ENCODE results near the gene MAML1. TPM values are rescaled to one million over a fixed set of nuclear protein-coding genes. Genes with fewer than 3 reads are reported as not detected.

Gene MAML1
- total RNA-seq, 2 experiments from 2014 or later = 20.3 to 22.2 TPM

DNA sequence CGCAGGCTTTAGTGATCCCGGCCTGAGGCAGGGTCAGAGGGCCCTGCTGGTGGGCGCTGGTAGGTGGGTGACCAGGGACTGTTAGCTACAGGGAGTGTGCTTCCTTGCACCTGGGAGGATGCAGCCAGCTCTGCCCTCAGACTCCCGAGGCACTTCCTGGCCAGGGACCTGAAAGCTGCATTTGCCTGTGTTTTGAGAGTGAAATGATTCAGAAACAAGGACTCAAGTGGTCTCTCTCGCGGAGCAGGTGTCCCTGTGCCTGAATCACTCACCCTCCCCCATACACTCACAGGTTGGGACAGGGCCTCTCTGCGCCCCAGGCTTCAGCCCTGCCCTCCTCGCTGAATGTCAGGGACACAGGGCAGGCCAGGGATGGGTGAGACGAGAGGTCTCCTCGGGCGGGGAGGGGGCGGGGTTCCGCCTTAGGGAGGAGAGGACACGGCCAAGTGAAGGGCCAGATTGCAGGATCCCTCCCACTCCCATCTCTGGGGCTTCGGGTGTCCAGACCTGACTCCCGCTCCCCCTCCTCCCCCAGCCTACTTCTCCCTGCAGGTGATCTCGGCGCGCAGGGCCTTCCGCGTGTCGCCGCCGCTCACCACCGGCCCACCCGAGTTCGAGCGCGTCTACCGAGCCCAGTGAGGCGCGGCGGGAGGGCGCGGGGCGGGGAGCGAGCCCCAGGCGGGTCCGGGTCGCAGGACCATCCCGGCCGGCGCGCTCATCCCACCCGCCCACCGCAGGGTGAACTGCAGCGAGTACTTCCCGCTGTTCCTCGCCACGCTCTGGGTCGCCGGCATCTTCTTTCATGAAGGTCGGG is 62.6 kb downstream of the MAML1 start:
- peaks cover 25% of the 10 kb centered on the region for H3K4me1 Mint-ChIP-seq (ENCODE audit: low read depth)
- peak; percentile 30 for DNase-seq
- H3K4me3 Mint-ChIP-seq = peak overlapping the region; percentile 60
- H3K27ac Mint-ChIP-seq = no peak overlapping the region
- POLR2A ChIA-PET = interaction anchor here (1.2 to 2.4 kb wide), 4 partner anchors 11 to 32 kb away, joined by 4 to 8 read pairs (median 6); partner anchors contain the start of genes MGAT4B and SQSTM1
- peaks cover 17% of the 10 kb centered on the region for H3K36me3 Mint-ChIP-seq
- H3K9me3 Mint-ChIP-seq = no peaks in the 10 kb centered on the region
- intact Hi-C loops (cut with micrococcal nuclease) = loop anchor here (10.0 kb wide), 1 partner anchor 240 kb away; the partner anchor contains the start of gene RUFY1
- CTCF ChIA-PET = interaction anchor here (0.6 to 5.2 kb wide), 10 partner anchors 9 to 115 kb away, joined by 3 to 46 read pairs (median 3); no protein-coding TSS in a partner anchor
- no peaks in the 10 kb centered on the region for H3K27me3 Mint-ChIP-seq

DNA sequence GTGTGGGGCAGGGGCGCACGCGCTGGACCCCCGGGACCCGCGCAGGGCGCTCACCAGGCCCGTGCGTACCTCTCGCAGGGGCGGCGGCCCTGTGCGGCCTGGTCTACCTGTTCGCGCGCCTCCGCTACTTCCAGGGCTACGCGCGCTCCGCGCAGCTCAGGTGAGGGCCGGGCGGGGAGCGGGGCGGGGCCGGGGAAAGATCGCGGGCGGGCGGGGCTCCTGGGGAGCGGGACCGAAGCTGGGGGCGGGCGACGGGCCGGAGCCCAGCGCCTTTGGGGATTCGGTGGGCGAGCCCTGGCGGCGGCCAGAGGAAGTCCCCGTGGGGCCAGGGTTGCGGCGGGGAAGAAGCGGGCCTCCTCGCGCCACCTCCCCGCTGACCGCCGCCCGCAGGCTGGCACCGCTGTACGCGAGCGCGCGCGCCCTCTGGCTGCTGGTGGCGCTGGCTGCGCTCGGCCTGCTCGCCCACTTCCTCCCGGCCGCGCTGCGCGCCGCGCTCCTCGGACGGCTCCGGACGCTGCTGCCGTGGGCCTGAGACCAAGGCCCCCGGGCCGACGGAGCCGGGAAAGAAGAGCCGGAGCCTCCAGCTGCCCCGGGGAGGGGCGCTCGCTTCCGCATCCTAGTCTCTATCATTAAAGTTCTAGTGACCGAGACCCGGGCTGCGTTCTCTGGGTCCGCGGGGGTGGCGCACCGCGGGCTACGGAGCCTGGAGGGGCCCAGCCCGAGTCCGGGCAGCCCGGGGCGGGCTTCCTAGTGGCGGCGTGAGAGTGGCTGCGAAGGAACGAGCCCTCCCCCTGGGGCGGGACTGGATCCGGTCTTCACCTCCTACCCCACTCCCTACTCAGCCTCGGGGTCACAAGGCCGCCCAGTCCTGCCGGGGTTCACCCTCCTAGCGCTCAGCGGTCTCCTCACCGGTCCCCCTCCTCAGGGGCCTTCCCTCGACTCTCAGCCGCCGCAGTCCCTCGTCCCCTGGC is 63.5 kb downstream of the MAML1 start:
- intact Hi-C loops (cut with micrococcal nuclease) = loop anchor here (1.0 to 10.0 kb wide), 3 partner anchors 33 to 241 kb away; partner anchors contain the start of genes MAML1 and RUFY1
- H3K36me3 Mint-ChIP-seq = peaks cover 18% of the 10 kb centered on the region
- peak; percentile 81 for DNase-seq
- H3K4me3 Mint-ChIP-seq = peak overlapping the region; percentile 39
- H3K27ac Mint-ChIP-seq = peak overlapping the region; percentile 30
- no peaks in the 10 kb centered on the region for H3K9me3 Mint-ChIP-seq
- peaks cover 25% of the 10 kb centered on the region for H3K4me1 Mint-ChIP-seq (ENCODE audit: low read depth)
- ChIA-PET POLR2A (interaction anchor here (0.6 to 1.7 kb wide), 3 partner anchors 24 to 119 kb away, joined by 3 to 6 read pairs (median 6); partner anchors contain the start of gene SQSTM1), CTCF (interaction anchor here (0.6 to 5.2 kb wide), 11 partner anchors 10 to 116 kb away, joined by 3 to 46 read pairs (median 3); partner anchors contain the start of gene CBY3)
- no peaks in the 10 kb centered on the region for H3K27me3 Mint-ChIP-seq

DNA sequence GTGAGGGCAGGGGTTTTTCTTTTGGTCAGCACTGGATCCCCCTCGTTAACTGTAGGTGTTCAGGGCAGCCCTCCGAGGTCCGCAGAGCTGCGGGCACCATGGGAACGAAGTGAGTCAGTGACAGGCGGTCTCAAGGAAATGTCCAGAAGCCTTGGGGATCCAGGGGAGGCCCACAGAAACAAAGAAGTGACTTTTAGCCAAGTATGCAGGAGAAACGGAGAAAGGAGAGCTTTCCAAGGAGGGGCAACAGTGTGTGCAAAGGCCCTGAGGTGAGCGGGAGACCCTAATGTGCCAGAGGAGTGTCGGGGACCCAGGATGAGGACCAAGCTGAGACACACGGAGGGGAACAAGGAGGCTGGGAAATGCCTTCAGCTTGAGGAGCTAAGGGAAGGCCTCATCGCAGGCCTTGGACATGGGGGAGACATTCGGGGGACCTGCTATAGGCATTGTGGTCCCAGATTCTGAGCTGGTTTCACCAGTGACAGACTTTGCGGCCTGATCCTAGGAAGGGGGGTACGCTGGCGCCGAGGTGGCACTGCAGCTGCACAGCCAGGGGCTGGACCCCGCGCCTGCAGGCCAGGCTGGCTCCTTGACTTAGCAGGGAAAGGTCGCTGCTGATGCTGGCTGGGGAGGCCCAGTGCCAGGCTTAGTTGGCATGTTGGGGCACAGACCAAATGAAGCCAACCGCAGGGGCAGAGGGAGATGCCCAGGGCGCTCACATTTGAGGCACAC is 64.4 kb downstream of the MAML1 start:
- Mint-ChIP-seq H3K9me3 (no peaks in the 10 kb centered on the region), H3K27ac (peak overlapping the region; percentile 30)
- POLR2A ChIA-PET = interaction anchor here (1.5 to 1.7 kb wide), 2 partner anchors 23 to 34 kb away, joined by 6 read pairs; partner anchors contain the start of gene SQSTM1

DNA sequence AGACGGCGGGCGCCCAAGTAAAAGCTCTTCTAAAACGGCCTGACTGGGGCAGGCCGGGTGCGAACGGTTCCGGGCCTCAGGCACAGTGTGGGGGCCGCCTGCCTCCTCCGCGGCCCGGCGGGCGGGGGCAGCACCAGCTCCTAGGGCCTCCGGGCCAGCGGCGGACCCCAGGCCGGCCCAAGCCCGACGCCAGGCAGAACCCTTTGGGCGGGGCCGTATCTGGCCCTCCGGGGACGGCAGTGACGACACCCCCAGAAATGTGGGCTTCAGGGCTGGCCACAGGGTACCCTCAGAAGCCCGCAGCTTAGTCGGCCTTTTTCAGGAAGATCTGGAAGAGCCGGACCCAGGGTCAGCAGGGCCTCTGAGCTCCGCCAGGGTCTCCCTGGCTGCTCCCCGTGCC is 65.1 kb downstream of the MAML1 start:
- no peaks in the 10 kb centered on the region for H3K9me3 Mint-ChIP-seq
- POLR2A ChIA-PET = no interaction called here
- H3K27ac Mint-ChIP-seq = no peak overlapping the region
- DNase-seq = no peak
- H3K4me3 Mint-ChIP-seq = no peak overlapping the region
- intact Hi-C loops (cut with micrococcal nuclease) = loop anchor here (2.0 to 10.0 kb wide), 2 partner anchors 35 to 243 kb away; partner anchors contain the start of gene RUFY1
- no peaks in the 10 kb centered on the region for H3K27me3 Mint-ChIP-seq
- CTCF ChIA-PET = interaction anchor here (0.9 to 5.2 kb wide), 4 partner anchors 10 to 116 kb away, joined by 3 to 46 read pairs (median 3); partner anchors contain the start of gene CBY3
- H3K4me1 Mint-ChIP-seq (ENCODE audit: low read depth) = peaks cover 32% of the 10 kb centered on the region
- H3K36me3 Mint-ChIP-seq = peaks cover 21% of the 10 kb centered on the region

More for the DNA sequence above, 64.4 kb downstream of the MAML1 start:
- Mint-ChIP-seq H3K36me3 (peaks cover 21% of the 10 kb centered on the region), H3K4me3 (peak overlapping the region; percentile 29), H3K4me1 (ENCODE audit: low read depth) (peaks cover 30% of the 10 kb centered on the region), H3K27me3 (no peaks in the 10 kb centered on the region)
- no peak for DNase-seq
- intact Hi-C loops (cut with micrococcal nuclease) = loop anchor here (1.0 to 10.0 kb wide), 3 partner anchors 34 to 242 kb away; partner anchors contain the start of genes MAML1 and RUFY1
- CTCF ChIA-PET = interaction anchor here (0.8 to 5.2 kb wide), 7 partner anchors 9 to 116 kb away, joined by 3 to 46 read pairs (median 4); partner anchors contain the start of gene CBY3

DNA sequence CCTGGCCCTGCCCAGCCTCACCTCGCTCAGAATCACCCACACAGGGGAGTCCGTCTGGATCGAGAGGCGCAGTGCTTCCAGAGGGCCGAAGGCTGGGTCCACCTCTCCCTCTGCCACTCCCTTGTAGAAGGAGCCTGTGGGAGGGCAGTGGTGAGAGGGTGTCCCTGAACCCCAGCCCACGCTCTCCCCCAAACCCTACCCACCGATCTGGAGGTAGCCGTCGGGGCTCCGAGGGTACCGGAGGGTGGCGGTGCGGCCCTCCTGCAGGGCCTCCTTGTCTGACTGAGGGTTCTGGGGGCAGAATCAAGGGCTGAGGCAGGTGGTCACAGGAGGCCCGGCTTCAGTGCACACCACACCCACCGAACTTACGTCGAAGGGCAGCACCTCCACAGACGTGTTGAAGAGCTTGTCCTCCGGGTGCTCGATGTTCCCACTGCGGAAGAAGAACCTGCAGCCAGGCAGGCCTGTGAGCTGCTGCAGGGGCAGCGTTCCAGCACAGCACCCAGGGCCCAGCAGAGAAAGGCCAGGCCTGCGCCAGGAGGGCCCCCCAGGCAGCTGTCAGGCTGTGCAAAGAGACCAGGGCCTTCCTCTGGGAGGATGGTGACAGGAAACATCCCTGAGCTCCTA is 65.6 kb downstream of the MAML1 start:
- peaks cover 36% of the 10 kb centered on the region for H3K4me1 Mint-ChIP-seq (ENCODE audit: low read depth)
- CTCF ChIA-PET = interaction anchor here (0.9 to 5.2 kb wide), 5 partner anchors 9 to 117 kb away, joined by 3 to 46 read pairs (median 3); partner anchors contain the start of gene CBY3
- POLR2A ChIA-PET = no interaction called here
- H3K27me3 Mint-ChIP-seq = no peaks in the 10 kb centered on the region
- intact Hi-C loops (cut with micrococcal nuclease) = loop anchor here (10.0 kb wide), 1 partner anchor 243 kb away; the partner anchor contains the start of gene RUFY1
- H3K36me3 Mint-ChIP-seq = peaks cover 21% of the 10 kb centered on the region
- no peaks in the 10 kb centered on the region for H3K9me3 Mint-ChIP-seq
- H3K4me3 Mint-ChIP-seq = no peak overlapping the region
- H3K27ac Mint-ChIP-seq = no peak overlapping the region
- no peak for DNase-seq

DNA sequence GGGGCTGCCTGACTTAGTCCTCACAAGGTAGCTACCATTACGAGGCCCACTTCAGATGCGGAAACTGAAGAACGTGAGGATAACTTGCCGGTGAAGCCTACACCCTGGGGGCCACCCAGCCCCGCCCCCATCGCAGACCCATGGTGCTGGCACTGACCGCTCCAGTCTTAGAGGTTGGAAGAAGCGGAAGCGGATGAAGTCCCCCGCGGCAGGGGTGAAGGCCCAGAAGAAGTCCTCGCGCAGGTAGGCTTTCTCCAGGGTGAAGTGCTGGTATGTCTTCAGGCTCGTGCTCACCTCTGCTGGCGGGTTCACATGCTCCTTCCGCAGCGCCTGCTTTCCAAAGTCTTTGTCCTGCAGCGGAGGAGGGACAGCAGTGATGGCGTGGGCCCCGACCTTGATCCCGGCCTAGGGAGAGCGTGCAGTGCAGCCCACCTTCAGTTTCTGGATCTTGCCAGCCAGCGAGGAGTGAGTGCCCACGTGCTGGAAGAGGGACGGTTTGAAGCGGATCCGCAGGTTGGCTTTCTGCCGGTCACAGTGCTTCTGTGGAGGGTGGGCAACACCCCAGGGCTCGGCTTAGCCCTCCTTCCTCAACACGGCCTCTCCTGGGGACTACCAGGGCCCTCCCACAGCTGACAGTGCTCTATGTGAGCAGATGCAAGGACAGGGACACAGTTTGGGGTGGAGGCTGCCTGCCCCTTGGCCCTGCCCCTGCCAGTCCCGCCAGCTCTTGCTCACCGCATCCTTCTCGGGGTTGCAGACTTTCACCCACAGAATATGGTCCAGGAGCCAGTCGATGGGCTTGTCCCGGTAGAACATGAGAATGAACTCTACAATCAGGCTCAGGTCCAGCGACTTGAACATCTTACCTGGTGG is 66.4 kb downstream of the MAML1 start:
- no peak for DNase-seq
- Mint-ChIP-seq H3K4me1 (ENCODE audit: low read depth) (peaks cover 36% of the 10 kb centered on the region), H3K9me3 (no peaks in the 10 kb centered on the region), H3K4me3 (no peak overlapping the region), H3K27ac (no peak overlapping the region), H3K36me3 (peaks cover 21% of the 10 kb centered on the region), H3K27me3 (no peaks in the 10 kb centered on the region)
- ChIA-PET CTCF (interaction anchor here (0.9 kb wide), 2 partner anchors 59 to 65 kb away, joined by 3 read pairs; no protein-coding TSS in a partner anchor), POLR2A (no interaction called here)
- intact Hi-C loops (cut with micrococcal nuclease) = loop anchor here (10.0 kb wide), 1 partner anchor 244 kb away; the partner anchor contains the start of gene RUFY1

DNA sequence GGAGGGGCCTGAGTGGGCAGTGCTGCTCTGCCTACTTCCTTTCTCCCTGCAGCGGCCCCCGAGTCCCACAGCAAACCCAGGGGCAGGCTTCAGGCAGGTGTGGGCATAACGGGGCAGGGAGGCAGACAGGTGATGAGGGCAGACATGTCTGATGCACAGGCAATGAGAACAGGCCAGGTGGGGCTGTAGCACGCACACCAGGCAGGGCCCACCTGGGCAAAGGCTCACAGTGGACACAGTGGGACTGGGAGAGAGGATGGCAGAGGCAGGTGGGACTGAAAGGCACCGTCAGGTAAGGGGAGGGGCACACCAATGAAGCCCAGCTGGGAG is 67.0 kb downstream of the MAML1 start:
- intact Hi-C loops (cut with micrococcal nuclease) = loop anchor here (10.0 kb wide), 1 partner anchor 245 kb away; the partner anchor contains the start of gene RUFY1
- Mint-ChIP-seq H3K4me3 (no peak overlapping the region), H3K27me3 (no peaks in the 10 kb centered on the region), H3K4me1 (ENCODE audit: low read depth) (peaks cover 37% of the 10 kb centered on the region), H3K36me3 (peaks cover 21% of the 10 kb centered on the region), H3K27ac (no peak overlapping the region), H3K9me3 (no peaks in the 10 kb centered on the region)
- no peak for DNase-seq
- ChIA-PET POLR2A (no interaction called here), CTCF (no interaction called here)

DNA sequence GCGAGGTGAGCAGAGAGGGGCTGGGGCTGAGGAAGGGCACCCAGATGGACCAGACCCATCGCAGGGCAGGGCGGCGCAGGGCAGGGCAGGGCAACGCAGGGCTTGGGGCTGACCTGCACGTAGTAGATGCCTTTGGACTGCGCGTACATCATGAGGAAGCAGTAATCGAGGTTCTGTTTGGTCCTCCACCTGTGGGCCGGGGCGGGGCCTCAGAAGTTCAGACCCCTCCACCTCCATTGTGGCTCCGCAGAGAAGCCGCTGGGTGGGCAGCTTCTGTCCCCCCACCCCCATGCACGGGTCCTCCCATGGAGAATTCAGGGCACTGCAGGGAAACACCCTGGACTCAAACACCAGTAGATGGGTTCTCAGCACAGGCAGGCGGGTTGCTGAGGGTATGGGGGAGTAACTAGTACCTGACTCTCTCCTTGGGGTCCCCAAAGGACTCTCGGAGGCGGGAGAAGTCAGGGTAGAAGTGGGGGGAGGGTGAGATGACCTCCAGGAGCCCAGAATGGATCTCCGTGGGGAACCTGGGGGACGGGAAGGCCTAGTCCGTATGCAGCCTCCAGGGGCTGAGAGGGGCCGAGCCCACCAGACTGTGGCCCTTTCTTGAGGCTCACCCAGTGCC is 67.6 kb downstream of the MAML1 start:
- peaks cover 25% of the 10 kb centered on the region for H3K36me3 Mint-ChIP-seq
- no peak for DNase-seq
- no peaks in the 10 kb centered on the region for H3K27me3 Mint-ChIP-seq
- intact Hi-C loops (cut with micrococcal nuclease) = loop anchor here (5.0 kb wide), 3 partner anchors 37 to 178 kb away; partner anchors contain the start of gene HNRNPH1
- ChIA-PET POLR2A (no interaction called here), CTCF (interaction anchor here (0.7 kb wide), 1 partner anchor 96 kb away, joined by 3 read pairs; no protein-coding TSS in a partner anchor)
- no peak overlapping the region for H3K4me3 Mint-ChIP-seq
- no peaks in the 10 kb centered on the region for H3K9me3 Mint-ChIP-seq
- peaks cover 37% of the 10 kb centered on the region for H3K4me1 Mint-ChIP-seq (ENCODE audit: low read depth)
- H3K27ac Mint-ChIP-seq = no peak overlapping the region

DNA sequence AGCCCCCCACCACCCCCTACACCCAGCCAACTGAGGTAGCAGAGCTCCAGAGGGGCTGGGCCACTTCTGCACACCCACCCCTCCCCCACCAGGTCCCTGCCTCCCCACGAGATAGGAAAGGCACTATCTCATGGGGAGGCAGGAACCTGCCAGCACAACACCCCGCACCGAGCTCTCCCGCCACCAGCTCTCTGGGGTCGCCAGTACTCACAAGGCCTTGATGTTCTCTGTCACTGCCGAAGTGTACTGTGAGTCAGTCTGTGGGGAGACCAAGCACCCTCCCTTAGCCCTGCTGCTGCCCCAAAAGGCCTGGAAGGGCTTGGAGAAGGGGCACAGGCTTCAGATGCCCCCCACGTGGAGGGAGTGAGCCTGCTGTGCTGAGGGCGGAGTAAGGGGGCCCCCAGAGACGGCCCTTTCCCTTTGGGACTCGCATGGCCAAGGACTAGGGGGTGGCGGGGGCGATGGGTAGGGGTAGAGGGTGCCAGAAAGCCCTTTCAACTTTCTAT is 68.1 kb downstream of the MAML1 start:
- ChIA-PET CTCF (interaction anchor here (0.7 to 2.1 kb wide), 2 partner anchors 19 to 95 kb away, joined by 3 to 11 read pairs; partner anchors contain the start of gene SQSTM1), POLR2A (no interaction called here)
- Mint-ChIP-seq H3K9me3 (no peaks in the 10 kb centered on the region), H3K4me3 (no peak overlapping the region), H3K27me3 (no peaks in the 10 kb centered on the region), H3K27ac (no peak overlapping the region), H3K4me1 (ENCODE audit: low read depth) (peaks cover 39% of the 10 kb centered on the region), H3K36me3 (peaks cover 27% of the 10 kb centered on the region)
- intact Hi-C loops (cut with micrococcal nuclease) = loop anchor here (5.0 kb wide), 3 partner anchors 37 to 178 kb away; partner anchors contain the start of gene HNRNPH1
- no peak for DNase-seq

Data from activated CD4-positive, alpha-beta memory T cell treated with anti-CD3 and anti-CD28 coated beads for 36 hours (primary cell).